ENCODE measurements around the gene OR5K4.

DNA sequence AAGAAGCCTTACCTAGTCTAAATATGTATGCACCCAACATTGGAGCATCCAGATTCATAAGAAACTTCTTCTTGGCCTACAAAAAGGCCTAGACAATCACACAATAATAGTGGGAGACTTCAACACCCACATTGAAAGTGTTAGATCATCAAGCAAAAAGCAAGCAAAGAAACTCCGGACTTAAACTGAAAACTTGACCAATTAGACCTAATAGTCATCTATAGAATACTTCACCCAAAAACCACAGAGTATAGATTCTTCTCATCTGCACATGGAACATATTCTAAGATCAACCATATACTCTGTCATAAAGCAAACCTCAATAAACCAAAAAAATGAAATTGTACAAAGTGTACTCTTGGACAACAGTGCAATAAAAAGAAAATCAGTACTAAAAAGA, 22.3 kb upstream of the OR5K4 start:
- no peak for TF ChIP-seq POLR2AphosphoS2 (IDR thresholded peaks at IDR 0.05; ENCODE audit: low read depth, low read length)
- TF ChIP-seq, protein P1, sequence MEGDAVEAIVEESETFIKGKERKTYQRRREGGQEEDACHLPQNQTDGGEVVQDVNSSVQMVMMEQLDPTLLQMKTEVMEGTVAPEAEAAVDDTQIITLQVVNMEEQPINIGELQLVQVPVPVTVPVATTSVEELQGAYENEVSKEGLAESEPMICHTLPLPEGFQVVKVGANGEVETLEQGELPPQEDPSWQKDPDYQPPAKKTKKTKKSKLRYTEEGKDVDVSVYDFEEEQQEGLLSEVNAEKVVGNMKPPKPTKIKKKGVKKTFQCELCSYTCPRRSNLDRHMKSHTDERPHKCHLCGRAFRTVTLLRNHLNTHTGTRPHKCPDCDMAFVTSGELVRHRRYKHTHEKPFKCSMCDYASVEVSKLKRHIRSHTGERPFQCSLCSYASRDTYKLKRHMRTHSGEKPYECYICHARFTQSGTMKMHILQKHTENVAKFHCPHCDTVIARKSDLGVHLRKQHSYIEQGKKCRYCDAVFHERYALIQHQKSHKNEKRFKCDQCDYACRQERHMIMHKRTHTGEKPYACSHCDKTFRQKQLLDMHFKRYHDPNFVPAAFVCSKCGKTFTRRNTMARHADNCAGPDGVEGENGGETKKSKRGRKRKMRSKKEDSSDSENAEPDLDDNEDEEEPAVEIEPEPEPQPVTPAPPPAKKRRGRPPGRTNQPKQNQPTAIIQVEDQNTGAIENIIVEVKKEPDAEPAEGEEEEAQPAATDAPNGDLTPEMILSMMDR (IDR thresholded peaks at IDR 0.05 in 2 of 3, conservative IDR thresholded peaks at IDR 0.05 in 1 of 3; ENCODE audit: control insufficient read depth in 2 of 3, extremely low read depth in 1 of 3, insufficient read depth in 1 of 3, low read depth in 3 of 3, low read length in 3 of 3) = no peak
- no peak for TF ChIP-seq BACH1 (IDR thresholded peaks at IDR 0.05; ENCODE audit: borderline replicate concordance)
- no peak for TF ChIP-seq SREBF2 (IDR thresholded peaks at IDR 0.05; ENCODE audit: low read length)
- no peak for TF ChIP-seq YY1 (IDR thresholded peaks at IDR 0.05; ENCODE audit: low read depth, low read length)
- no peak for TF ChIP-seq RAD21 (IDR thresholded peaks at IDR 0.05; ENCODE audit: insufficient read depth, low read depth, low read length)
- TF ChIP-seq, protein P2, sequence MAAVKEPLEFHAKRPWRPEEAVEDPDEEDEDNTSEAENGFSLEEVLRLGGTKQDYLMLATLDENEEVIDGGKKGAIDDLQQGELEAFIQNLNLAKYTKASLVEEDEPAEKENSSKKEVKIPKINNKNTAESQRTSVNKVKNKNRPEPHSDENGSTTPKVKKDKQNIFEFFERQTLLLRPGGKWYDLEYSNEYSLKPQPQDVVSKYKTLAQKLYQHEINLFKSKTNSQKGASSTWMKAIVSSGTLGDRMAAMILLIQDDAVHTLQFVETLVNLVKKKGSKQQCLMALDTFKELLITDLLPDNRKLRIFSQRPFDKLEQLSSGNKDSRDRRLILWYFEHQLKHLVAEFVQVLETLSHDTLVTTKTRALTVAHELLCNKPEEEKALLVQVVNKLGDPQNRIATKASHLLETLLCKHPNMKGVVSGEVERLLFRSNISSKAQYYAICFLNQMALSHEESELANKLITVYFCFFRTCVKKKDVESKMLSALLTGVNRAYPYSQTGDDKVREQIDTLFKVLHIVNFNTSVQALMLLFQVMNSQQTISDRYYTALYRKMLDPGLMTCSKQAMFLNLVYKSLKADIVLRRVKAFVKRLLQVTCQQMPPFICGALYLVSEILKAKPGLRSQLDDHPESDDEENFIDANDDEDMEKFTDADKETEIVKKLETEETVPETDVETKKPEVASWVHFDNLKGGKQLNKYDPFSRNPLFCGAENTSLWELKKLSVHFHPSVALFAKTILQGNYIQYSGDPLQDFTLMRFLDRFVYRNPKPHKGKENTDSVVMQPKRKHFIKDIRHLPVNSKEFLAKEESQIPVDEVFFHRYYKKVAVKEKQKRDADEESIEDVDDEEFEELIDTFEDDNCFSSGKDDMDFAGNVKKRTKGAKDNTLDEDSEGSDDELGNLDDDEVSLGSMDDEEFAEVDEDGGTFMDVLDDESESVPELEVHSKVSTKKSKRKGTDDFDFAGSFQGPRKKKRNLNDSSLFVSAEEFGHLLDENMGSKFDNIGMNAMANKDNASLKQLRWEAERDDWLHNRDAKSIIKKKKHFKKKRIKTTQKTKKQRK (IDR thresholded peaks at IDR 0.05; ENCODE audit: low read depth, low read length) = no peak
- TF ChIP-seq SMAD1 (IDR thresholded peaks at IDR 0.05; ENCODE audit: low read depth, partially characterized antibody) = no peak

All from GM12878 (cell line).